NCI-H1417 treated with DMSO at 0.1 percent for 48 hours (cell line): ENCODE results near the gene TGFB1.
A peak's percentile ranks its signal among the peaks of the same experiment; 100 is the strongest.
"Not testable (repeated sequence)": the region's sequence is repeated elsewhere in the genome, so short reads cannot be mapped to it uniquely, and the experiment has no call there.

Experiments
- DNase-seq: peaks from one replicate; lab custom pipeline; 2025; lab: John Stamatoyannopoulos, UW

TGFB1 gene

DNA sequence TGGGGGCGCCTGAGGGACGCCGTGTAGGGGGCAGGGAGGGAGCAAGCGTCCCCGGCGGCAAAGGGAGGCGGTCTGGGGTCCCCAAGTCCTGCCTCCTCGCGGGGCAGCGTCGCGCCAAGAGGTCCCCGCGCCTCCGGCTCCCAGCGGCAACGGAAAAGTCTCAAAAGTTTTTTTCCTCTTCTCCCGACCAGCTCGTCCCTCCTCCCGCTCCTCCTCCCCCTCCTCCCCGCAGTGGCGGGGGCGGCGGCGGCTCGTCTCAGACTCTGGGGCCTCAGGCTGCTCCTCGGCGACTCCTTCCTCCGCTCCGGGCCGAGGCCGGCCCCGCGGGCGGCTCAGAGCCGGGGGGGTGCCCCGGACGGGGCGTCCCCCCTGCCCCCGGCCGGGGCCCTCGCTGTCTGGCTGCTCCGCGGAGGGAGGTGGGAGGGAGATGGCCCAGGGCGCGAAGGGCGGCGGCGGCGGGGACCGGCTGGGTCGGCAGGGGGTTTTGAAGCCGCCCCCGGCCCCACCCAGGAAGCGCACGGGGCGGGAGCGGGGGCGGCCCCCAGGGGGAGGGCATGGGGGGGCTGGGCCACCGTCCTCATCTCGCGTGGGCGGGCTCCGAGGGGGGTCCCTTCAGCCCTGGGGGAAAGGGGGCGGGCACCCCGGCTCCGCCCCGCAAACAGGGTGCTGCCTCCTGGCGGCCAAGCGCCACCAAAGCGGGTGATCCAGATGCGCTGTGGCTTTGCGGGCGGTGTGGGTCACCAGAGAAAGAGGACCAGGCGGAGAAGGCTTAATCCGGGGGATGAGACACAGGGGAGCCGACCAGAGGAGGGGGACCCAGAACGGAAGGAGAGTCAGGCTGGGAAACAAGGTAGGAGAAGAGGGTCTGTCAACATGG is at the start of gene TGFB1:
TSS of gene TGFB1 (minus strand) at position 457 of the 877 bp plus-strand sequence. CDS start 878 bp downstream, outside the sequence.
- DNase-seq, result no peak

DNA sequence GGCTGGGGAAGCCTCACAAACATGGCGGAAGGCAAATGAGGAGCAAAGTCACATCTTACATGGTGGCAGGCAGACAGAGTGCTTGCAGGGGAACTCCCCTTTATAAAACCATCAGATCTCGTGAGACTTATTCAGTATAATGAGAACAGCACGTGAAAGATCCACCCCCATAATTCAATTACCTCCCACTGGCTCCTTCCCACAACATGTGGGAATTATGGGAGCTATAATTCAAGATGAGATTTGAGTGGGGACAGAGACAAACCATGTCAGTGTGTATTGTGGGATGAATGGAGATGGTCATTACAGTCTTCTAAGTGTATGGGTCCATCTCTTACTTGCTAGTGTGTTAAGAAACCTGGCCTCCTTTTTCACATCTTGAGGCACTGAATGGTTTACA is 48.3 kb upstream of the TGFB1 start:
- no peak for DNase-seq

DNA sequence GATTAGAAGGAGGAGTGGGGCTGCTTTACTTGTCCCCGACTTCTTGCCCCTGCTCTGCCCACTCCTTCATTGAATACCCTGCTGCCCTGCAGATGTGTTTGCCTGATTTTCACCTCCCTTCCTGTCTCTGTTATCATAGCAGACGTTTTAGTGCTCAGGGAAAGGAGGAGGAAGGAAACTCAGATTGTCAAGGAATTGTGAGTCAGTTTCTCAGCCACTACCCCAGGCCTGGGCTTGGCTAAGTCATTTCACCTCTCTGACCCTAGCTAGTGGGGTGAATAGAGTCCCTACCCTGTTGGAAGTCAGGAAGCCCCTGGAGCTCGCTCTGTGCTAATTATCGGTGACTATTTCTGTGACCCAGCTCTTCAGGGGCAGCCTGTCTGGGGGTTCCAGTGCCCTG is 47.8 kb upstream of the TGFB1 start:
- no peak for DNase-seq

DNA sequence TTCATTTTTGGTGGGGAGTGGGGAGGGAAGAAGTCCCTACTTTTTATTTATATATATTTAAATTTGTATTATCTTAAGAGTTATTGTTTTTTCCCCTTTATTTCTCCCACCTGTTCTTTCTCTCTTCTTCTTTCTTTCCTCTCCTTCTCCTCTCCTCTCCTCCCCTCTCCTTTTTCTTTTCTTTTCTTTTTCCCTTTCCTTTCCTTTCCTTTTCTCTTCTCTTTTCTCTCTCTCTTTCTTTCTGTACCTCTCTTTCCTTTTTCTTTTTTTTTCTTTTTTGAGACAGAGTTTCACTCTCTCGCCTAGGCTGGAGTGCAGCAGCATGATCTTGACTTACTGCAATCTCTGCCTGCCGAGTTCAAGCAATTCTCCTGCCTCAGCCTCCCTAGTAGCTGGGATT is 45.8 kb upstream of the TGFB1 start:
- DNase-seq, result no peak

DNA sequence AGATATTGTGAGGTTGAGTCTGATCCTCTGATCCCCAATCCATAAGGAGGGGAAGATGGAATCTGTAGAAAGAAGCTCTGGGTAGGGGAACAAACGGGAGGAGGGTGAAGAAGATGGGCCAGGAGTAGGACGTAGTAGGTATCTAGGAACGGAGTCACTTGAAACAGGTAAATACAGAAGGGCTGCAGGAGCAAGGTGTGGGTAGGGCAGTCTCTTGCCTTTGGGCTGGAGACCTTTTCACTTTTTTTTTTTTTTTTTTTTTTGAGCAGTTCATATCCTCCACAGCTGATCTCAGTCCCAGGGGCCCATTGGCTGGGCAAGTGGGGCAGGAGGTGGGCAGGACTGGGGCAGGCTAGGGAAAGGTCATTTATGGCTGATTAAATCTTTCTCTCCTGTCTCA is 45.4 kb upstream of the TGFB1 start:
- DNase-seq, result no peak

DNA sequence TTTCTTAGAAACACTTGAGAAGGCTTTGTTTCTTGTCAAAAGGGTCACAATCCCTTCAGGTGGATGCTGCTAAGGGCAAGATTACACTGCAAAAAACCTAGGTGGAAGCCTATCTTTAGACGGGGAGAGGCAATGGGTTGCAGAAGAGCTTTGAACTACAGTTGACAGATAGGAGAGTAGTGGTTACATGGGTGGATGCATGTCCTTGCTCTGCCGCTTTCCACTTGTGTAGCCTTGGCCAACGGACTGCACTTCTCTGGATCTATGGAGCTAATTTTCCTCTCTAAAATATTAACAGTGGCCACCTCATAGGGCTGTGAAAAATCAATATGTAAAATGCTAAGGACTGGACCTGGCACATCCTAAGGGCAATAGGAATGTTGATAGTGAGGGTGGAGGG is 44.9 kb upstream of the TGFB1 start:
- no peak for DNase-seq

DNA sequence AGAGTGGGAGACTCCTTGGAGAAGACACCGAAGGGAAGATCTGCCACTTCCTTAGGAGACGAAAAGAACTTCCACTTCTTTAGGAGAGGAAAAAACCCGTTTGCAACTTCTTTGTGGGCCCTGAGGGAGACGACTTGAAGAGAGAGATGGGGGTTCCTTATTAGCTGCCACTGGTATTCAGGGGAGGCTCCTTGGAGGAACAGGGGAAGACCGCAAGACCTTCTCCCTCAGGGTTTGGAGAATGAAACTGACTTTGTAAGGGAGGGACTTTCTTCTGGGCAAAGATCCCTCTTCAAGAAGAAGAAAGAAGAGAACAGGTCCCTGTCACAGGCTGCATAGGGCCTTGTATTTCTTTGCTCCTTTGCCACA is 44.3 kb upstream of the TGFB1 start:
- DNase-seq, result no peak

DNA sequence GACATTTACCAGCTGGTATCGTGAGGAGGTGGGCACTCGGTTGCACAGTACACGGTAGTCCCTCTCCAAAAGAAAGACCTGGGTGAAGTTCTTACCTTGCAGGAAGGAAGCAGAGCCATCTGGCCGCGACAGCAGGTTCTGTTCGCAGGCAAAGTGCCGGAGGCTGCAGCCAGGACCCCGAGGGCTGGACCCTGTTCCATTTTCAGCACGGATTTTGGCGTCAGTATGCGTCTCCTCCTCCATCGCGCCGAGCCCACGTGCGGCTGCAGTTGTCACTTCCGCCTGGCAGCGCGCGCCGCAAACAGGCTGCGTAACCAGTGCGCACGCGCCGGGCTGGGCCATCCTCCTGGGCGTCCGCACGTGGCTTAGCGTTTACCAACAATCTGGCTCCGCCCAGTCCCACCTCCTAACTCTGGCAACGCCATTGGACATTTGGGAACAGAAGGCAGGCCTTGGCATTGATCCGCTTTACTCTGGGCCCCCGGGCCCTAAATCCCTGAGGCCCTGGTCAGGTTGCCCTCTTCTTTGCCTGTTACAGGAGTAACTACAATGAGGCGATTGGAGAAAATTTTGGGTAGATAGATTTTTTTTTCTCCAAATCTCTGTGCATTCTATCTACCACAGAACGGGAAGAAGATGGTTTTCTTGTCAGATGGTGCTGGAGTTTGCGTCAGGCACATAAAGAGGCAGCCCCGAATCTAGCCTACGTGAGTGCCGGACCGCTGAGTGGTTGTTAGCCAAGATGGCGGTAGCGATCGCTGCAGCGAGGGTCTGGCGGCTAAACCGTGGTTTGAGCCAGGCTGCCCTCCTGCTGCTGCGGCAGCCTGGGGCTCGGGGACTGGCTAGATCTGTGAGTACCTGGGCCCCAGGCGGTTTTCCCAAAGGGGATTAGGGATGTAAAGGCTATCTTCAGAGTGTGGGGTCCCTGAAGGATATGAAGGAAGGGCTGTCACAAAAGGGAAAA is 43.6 kb upstream of the TGFB1 start, which contains the start of the genes BCKDHA and EXOSC5:
TSS of gene BCKDHA (plus strand) at position 733 of the 964 bp plus-strand sequence. CDS start at position 743, 10 bp downstream.
TSS of gene EXOSC5 (minus strand) at position 274 of the 964 bp plus-strand sequence. CDS start at position 243, 31 bp downstream.
- peak; percentile 91 for DNase-seq

DNA sequence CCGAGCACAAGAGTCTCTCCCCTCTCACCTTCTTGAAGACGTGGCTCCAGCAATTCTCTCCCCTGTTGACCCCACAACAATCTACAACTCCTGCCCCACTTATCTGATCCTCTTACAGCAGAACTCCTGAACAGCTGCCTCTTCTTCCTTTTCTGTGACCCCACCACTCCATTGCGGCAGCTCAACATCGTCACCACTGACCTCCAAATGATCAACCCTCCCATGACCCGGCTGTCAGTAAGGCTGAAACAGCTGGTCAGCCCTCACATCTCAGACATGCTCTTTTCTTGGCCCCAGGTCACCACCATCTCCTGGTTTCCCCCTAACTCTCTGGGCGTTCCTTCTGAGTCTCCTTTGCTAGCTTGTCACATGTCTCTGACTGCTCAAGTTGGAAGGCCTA is 41.6 kb upstream of the TGFB1 start:
- DNase-seq, result no peak

DNA sequence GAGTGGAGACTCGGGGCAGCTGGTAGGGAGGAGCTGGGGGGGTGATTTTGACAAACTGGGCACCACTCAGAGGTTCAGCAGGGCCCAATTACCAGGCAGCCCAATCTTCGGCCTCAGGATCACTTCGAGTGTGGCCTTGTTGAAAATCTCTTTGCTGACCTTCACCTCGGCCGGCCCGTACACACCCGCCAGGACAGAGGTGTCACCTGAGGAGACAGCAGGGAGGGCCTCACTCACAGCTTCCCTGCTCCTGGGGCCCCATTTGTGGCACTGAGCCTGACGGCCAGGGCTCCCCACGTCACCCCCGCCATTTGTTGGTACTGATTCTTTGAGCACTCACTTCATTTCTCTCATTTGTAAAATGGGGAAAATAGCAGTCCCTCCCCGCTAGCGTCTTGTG is 39.1 kb upstream of the TGFB1 start:
- no peak for DNase-seq

DNA sequence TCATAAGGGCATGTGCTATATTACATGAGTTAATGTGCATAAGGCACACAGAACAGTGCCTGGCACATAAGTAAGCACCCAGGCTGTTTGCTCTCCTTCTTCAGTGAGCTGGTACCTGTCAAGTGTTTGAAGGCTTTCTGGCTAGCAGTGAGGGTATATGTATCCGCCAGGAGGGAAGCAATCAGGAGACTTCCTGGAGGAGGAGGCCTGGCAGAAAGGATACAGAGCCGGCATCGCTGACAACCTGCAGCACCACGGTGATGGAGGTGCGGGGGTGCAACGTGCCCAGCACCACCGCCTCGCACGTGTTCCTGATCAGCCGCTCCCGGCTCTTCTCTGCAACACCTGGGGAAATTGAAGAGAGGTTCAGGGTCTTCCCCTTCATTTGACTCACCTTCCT is 37.9 kb upstream of the TGFB1 start:
- DNase-seq, result no peak

DNA sequence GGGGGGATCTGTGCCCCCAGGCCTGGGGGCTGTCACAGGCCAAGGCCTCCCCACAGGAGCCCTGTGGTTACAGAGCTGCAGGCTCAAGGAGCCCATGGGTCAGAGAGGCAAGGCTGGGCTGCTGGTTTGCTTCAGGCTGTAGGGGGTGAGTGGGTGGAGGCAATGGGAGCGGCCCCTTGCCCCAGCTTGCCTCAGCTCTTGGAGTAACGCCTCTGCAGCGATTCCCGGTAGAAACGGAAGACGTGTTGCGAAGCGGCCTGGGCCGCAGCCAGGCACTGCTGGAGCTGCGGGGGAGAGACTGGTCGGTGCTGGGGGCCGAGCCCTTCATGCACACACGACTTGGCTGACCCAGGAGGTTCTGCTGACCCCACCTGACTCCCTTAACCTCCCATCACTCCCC is 32.7 kb upstream of the TGFB1 start:
- no peak for DNase-seq

DNA sequence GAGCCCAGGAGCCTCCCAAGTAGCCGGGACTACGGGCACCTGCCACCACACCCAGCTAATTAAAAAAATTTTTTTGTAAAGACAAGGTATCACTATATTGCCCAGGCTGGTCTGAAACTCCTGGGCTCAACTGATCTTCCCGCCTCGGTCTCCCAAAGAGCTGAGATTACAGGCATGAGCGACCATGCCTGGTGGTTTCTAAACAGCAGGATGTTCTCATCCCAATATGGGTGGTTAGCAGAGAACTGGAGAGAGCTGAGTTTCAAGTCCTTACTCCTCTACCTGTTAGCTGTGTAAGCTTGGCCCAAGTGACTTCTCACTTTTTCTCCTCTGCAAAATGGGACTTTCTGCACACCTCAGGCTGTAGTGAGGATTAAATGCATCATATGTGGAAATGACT is 30.6 kb upstream of the TGFB1 start:
- DNase-seq, result no peak

DNA sequence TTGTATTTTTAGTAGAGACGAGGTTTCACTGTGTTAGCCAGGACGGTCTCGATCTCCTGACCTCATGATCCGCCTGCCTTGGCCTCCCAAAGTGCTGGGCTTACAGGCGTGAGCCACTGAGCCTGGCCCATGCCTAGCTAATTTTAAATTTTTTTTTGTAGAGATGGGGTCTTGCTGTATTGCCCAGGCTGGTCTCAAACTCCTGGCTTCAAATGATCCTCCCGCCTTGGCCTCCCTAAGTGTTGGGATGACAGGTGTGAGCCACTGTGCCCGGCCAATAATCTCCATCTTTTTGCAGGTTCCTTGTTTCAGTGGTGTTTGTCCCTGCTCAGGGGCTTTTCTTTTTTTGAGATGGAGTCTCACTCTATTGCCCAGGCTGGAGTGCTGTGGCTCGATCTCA is 27.8 kb upstream of the TGFB1 start:
- DNase-seq, result not testable (repeated sequence)

DNA sequence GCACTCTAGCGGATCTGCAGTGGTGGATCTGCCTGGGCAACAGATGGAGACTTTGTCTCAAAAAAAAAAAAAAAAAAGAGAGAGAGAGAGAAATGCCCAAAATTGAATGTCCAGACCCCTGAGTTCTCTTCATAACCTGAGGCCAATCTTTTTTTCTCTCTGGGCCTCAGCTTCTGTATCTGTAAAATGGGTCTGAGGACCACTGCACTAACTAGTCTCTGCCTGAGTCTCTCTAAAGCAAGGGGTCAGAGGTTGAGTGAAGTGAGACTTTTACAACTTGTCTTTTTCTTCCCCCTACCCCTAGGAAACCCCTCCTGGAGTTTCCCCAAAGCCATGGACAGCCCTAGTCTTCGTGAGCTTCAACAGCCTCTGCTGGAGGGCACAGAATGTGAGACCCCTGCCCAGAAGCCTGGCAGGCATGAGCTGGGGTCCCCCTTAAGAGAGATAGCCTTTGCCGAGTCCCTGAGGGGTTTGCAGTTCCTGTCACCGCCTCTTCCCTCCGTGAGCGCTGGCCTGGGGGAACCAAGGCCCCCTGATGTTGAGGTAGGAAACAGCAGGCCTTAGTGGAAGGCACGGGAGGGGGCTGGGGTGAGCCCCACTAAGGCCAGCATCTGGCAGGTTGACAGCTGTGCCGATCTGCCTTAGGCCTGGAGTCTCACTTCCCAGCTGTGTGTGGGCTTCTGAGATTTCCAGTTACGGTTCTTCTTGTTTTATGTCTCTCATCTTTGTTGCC is 24.4 kb upstream of the TGFB1 start:
- no peak for DNase-seq

DNA sequence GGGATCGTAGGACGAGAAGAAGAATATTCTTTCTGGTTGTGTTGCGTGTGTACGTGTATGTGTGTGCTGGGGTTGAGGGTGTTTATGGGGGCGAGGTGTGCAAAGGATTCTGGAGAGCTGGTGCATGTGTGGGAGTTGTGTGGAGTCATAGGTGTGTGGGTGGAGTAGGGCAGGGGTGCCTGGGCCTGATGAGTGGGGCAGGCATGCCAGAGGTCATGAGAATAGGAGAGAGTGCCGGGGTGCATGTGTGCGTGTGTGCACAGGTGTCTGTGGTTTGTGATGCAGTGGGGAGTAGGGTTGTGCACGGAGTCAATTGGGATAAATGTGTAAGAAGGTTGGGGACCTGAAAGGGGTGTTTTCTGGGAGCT is 23.3 kb upstream of the TGFB1 start:
- DNase-seq, result no peak

DNA sequence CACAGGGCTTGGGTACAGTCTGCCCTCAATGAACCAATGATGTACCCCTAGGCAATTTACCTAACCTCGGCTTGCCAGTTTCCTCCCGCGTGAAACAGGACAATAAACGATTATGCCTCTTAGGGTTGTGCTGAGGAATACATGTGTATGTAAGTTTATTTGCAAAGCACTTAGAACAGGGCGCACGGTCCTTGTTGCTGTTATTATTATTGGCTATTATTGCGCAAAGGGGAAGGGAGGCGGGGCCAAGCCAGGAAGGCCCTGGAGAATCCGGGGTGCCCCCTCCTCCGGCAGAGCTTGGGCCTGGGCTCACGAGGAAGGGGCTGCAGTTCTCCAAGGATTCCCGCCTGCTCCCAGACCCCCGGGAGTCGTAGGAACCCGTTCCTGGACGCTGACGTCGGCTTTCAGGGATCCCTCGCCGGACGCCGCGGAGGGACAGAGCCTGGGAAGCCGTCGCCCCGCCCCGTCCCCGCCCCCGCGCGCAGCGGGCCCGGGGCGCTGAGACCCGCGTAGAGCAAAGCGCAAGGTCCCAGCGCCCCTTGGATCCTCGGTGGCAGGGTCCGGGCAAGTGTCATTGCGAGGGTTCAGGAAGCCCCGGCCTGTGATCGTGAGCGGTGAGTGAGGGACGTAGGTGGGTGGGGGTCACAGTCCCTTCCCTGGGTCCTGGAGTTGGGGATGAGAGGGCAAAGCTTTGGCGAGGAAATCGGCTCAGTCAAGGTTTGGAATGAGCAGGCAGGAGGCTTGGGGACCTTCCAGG is 22.7 kb upstream of the TGFB1 start, which contains the start of gene TMEM91:
TSS of gene TMEM91 (plus strand) at position 293 of the 757 bp plus-strand sequence. CDS start 1,777 bp downstream, outside the sequence.
- no peak for DNase-seq

DNA sequence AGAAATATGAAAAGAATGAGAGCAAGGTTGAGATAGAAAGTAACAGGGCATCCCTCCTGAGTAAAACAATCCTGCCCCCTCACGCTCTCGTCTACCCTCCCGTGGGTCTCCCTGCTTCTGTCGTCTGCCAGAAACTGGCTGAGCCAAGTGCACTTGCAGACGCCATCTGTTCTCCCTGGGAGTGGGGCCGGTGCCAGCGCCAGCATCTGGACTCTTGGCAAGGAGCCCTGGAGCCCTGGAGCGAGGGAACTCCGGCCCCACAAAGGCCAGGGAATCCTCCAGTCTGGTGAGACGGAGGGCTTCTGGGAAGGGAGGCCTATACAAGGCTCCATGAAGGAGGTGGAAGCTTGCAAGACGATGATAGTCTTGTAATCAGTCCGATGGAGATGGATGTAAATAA is 20.3 kb upstream of the TGFB1 start:
- no peak for DNase-seq

DNA sequence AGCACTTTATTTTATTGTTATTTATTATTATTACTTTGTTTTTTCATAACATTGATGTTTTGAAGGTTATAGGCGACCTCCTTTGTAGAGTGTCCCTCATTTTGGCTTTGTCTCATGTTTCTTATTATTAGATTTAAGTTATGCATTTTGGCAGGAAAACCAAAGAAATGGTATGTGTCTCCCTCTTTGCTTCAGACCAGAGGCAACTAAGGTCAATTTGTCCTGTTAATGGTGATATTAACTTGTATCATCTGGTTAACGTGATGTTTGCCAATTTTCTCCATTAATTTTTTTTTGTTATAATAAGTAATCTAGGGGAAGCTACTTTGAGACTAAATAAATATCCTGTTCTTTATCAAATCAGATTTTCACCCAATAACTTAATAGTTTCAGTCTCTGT is 18.8 kb upstream of the TGFB1 start:
- no peak for DNase-seq

DNA sequence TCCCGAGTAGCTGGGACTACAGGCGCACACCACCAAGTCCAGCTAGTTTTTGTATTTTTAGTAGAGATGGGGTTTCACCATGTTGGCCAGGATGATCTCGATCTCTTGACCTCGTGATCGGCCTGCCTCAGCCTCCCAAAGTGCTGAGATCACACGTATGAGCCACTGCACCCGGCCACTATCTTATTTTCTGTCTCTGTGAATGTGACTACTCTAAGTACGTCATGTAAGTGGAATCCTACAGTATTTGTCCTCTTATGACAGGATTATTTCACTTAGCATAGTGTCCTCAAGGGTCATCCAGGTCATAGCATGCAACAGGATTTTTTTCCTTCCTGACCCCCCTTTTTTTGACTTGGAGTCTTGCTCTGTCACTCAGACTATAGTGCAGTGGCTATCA is 17.8 kb upstream of the TGFB1 start:
- no peak for DNase-seq

DNA sequence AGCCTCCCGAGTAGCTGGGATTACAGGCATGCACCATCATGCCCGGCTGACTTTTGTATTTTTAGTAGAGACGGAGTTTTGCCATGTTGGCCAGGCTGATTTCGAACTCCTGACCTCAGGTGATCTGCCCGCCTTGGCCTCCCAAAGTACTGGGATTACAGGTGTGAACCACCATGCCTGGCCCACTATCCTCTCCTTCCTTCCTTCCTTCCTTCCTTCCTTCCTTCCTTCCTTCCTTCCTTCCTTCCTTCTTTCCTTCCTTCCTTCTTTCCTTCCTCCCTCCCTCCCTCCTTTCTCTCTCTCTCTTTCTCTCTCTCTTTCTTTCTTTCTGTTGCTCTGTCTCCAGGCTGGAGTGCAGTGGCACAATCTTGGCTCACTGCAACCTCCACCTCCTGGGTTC is 17.4 kb upstream of the TGFB1 start:
- DNase-seq, result not testable (repeated sequence)
